Right lobe of liver (tissue), 6 donors: ENCODE measurements around the gene WNT9B. TPM values are rescaled to one million over a fixed set of nuclear protein-coding genes. Genes with fewer than 3 reads are reported as not detected.

Source experiments
- ATAC-seq, 4 donors: fragments of 200-7000 bp; cut with Tn5 transposase; one replicate each; pipeline ENCODE4 v1.9.1; 2020; ENCODE audit warnings: mild to moderate bottlenecking in 4 of 4, moderate library complexity in 4 of 4
- DNase-seq, 3 donors: peaks; one replicate each; pipeline ENCODE4 v3.0.0-alpha.2; 2020
- H3K27ac ChIP-seq, 3 donors: fragments of 200-600 bp; one replicate each; pipeline ENCODE4 v1.8.0; 2022
- H3K27me3 ChIP-seq, 2 donors: fragments of 200-600 bp; one replicate each; pipeline ENCODE4 v1.8.0; 2022
- H3K36me3 ChIP-seq, 4 donors: fragments of 200-600 bp; sonication (generic) in 1 of 4; one replicate each; pipeline versions ENCODE4 v1.5.1 to v1.8.0; 2017 to 2022; ENCODE audit warnings: control low read depth in 1 of 4
- H3K4me1 ChIP-seq, 4 donors: fragments of 200-600 bp; sonication (generic) in 1 of 4; one replicate each; pipeline versions ENCODE4 v1.5.1 to v1.8.0; 2017 to 2022; ENCODE audit warnings: control low read depth in 1 of 4
- H3K4me3 ChIP-seq, 3 donors: fragments of 200-600 bp; one replicate each; pipeline ENCODE4 v1.8.0; 2022
- H3K9me3 ChIP-seq, 4 donors: fragments of 200-600 bp; sonication (generic) in 1 of 4; one replicate each; pipeline versions ENCODE4 v1.5.1 to v1.8.0; 2017 to 2022; ENCODE audit warnings: control low read depth in 1 of 4
- CTCF ChIP-seq, 4 donors: fragments of 200-600 bp in 3 of 4; fragments of 450-650 bp in 1 of 4; IDR thresholded peaks; one replicate each; pipeline versions ENCODE4 v1.5.1 to v1.8.0; 2016 to 2022; ENCODE audit warnings: antibody characterized with exemption in 4 of 4, mild to moderate bottlenecking in 2 of 4
- POLR2A ChIP-seq: fragments of 450-650 bp; IDR thresholded peaks from one replicate; pipeline ENCODE4 v1.6.1; 2017; ENCODE audit warnings: antibody characterized with exemption, mild to moderate bottlenecking
- WGBS: methylation state at CpG from one replicate; pipeline ENCODE4 v1.1.6; 2018; ENCODE audit warnings: low coverage, low lambda C conversion rate; ENCODE audit not compliant: insufficient coverage; ENCODE audit errors: missing lambda C conversion rate; 5-methylcytosine and 5-hydroxymethylcytosine counted together
- intact Hi-C, 2 donors: fragments of 100-400 bp; cut with DNase I; formaldehyde crosslinking; loops; one replicate each; pipeline versions ENCODE4 v1.11.2 to v1.14.1; 2022
- total RNA-seq, 6 experiments: library from RNA; depleted of rRNA in 2 of 6; stranded (reverse); fragments of >200 nt in 2 of 6; fragmentation: NEBNext Ultra II Directional in 3 of 6; extraction: Animal tissue kit (Norgen Biotek cat#: 25700) in 3 of 6; gene quantifications; one replicate each; pipeline versions ENCODE4 v1.1.0 to v1.2.4, GENCODE V29; 2016 to 2023
- donor health status: DM: no; HTN: yes; CAD: no.
- donor health status: DM: no; HTN: no; CAD: no.
- donor health status: DM: no; HTN: no; CAD: no.
- donor health status: DM: no; HTN: yes; CAD: no.
- donor health status: DM: no; HTN: yes; CAD: no.

WNT9B gene
- total RNA-seq, 6 experiments from 2014 or later, result 0.55 to 1.7 (median 1.2) TPM; not detected in 3

GRCh38 chr17:46832945-46833839 is 18.2 kb upstream of the WNT9B start:
- peak; percentile 44 to 76 (median 70) for ATAC-seq
- TF ChIP-seq CTCF (IDR thresholded peaks at IDR 0.05) (no peak), POLR2A (peak; percentile 59)
- H3K27me3 ChIP-seq, result no peaks in the 10 kb centered on the region
- peak; percentile 58 to 75 (median 67) for DNase-seq
- no peak overlapping the region for H3K4me3 ChIP-seq
- WGBS, result 52% methylated on average over 9 of the region's 17 CpGs
- H3K9me3 ChIP-seq, result no peaks in the 10 kb centered on the region
- intact Hi-C loops, result no loop called here
- H3K36me3 ChIP-seq, result no peaks in the 10 kb centered on the region
- H3K27ac ChIP-seq, result no peak overlapping the region
- H3K4me1 ChIP-seq, result peaks cover 0 to 3% (median 0%) of the 10 kb centered on the region in 4 donors

GRCh38 chr17:46833840-46834208 is 17.6 kb upstream of the WNT9B start:
- Histone ChIP-seq H3K4me3 (no peak overlapping the region), H3K4me1 (peaks cover 0 to 3% (median 0%) of the 10 kb centered on the region in 4 donors), H3K27ac (no peak overlapping the region), H3K36me3 (no peaks in the 10 kb centered on the region), H3K27me3 (no peaks in the 10 kb centered on the region), H3K9me3 (no peaks in the 10 kb centered on the region)
- no peak for TF ChIP-seq CTCF (IDR thresholded peaks at IDR 0.05)
- no peak for TF ChIP-seq POLR2A
- WGBS, result 79% methylated on average over 2 of the region's 2 CpGs
- ATAC-seq (no peak), DNase-seq (no peak)
- intact Hi-C loops, result no loop called here

- no peak for DNase-seq
- WGBS, result 100% methylated on average over 3 of the region's 3 CpGs
- TF ChIP-seq CTCF (IDR thresholded peaks at IDR 0.05) (no peak), POLR2A (no peak)
- Histone ChIP-seq H3K4me3 (no peak overlapping the region), H3K4me1 (peaks cover 0 to 3% (median 0%) of the 10 kb centered on the region in 4 donors), H3K9me3 (no peaks in the 10 kb centered on the region), H3K36me3 (no peaks in the 10 kb centered on the region), H3K27ac (no peak overlapping the region), H3K27me3 (no peaks in the 10 kb centered on the region)
- ATAC-seq, result no peak
- intact Hi-C loops, result no loop called here
These were observed 16.5 kb upstream of the WNT9B start for GRCh38 chr17:46834846-46835245.

GRCh38 chr17:46836500-46836899 is 14.9 kb upstream of the WNT9B start:
- H3K4me3 ChIP-seq, result no peak overlapping the region
- peaks cover 0 to 3% (median 0%) of the 10 kb centered on the region in 4 donors for H3K4me1 ChIP-seq
- H3K27me3 ChIP-seq, result no peaks in the 10 kb centered on the region
- intact Hi-C loops, result no loop called here
- DNase-seq (peak; percentile 56 to 76 (median 60)), ATAC-seq (peak; percentile 44 to 77 (median 63))
- H3K9me3 ChIP-seq, result no peaks in the 10 kb centered on the region
- no peaks in the 10 kb centered on the region for H3K36me3 ChIP-seq
- H3K27ac ChIP-seq, result no peak overlapping the region
- TF ChIP-seq CTCF (IDR thresholded peaks at IDR 0.05) (no peak), POLR2A (no peak)
- 25% methylated on average over 2 of the region's 2 CpGs for WGBS
